Measurements from ENCODE around the gene CDC34. TPM values are rescaled to one million over a fixed set of nuclear protein-coding genes. Genes with fewer than 3 reads are reported as not detected.

Gene CDC34
- polyA plus RNA-seq, 2 of the 4 experiments (the other 2 are of a cell fraction) = 37.4 to 62.6 TPM

- 93% methylated on average over 16 of the region's 40 CpGs for WGBS (ENCODE audit: missing lambda C conversion rate)
- Histone ChIP-seq H3K9me3 (no peaks in the 10 kb centered on the region), H3K27ac (no peak overlapping the region), H3K4me2 (no peak overlapping the region), H3K4me3 (no peak overlapping the region), H3K4me1 (peaks cover 18% of the 10 kb centered on the region)
- DNase-seq (ENCODE audit: low read depth in 1 of 2, low spot score in 1 of 2) = no peak
- no peak for FAIRE-seq
- POLR2A ChIA-PET = no interaction called here
- TF ChIP-seq PBX3 (IDR thresholded peaks at IDR 0.05) = no peak
- no peak for TF ChIP-seq JUN (IDR thresholded peaks at IDR 0.05)
- no peak for TF ChIP-seq POLR2A (IDR thresholded peaks at IDR 0.05; ENCODE audit: low read length)
- TF ChIP-seq HOXB13 (CRISPR knock-in tag; IDR thresholded peaks at IDR 0.05; ENCODE audit: low read depth) = no peak
- no peak for TF ChIP-seq TP53 (CRISPR knock-in tag; IDR thresholded peaks at IDR 0.05)
- TF ChIP-seq CBX8 (IDR thresholded peaks at IDR 0.05) = no peak
- no peak for TF ChIP-seq HDAC2 (IDR thresholded peaks at IDR 0.05)
- TF ChIP-seq CEBPB (IDR thresholded peaks at IDR 0.05) = no peak
- TF ChIP-seq CHD2 (IDR thresholded peaks at IDR 0.05; ENCODE audit: low read length, partially characterized antibody) = no peak
- no peak for ATAC-seq
- CTCF ChIA-PET = no interaction called here
These were observed 7.3 kb downstream of the CDC34 start for GRCh38 chr19:538641-539428.

- peaks cover 11% of the 10 kb centered on the region for H3K4me1 ChIP-seq
- WGBS (ENCODE audit: missing lambda C conversion rate) = 82% methylated on average over 12 of the region's 30 CpGs
- no peak for FAIRE-seq
- TF ChIP-seq FOSL2 (IDR thresholded peaks at IDR 0.05) (no peak), FOSL2 (CRISPR knock-in tag; IDR thresholded peaks at IDR 0.05) (no peak), FOSB (CRISPR knock-in tag; IDR thresholded peaks at IDR 0.05) (no peak), HOXB5 (CRISPR knock-in tag; IDR thresholded peaks at IDR 0.05) (no peak), REST (IDR thresholded peaks at IDR 0.05) (no peak), PBX3 (IDR thresholded peaks at IDR 0.05) (no peak), PHF8 (IDR thresholded peaks at IDR 0.05; ENCODE audit: borderline replicate concordance, low read depth) (no peak)
- no peak overlapping the region for H3K27ac ChIP-seq
- DNase-seq (ENCODE audit: low read depth in 1 of 2, low spot score in 1 of 2) = no peak
- no peaks in the 10 kb centered on the region for H3K9me3 ChIP-seq
- POLR2A ChIA-PET = no interaction called here
- no peak for ATAC-seq
- CTCF ChIA-PET = no interaction called here
- H3K4me2 ChIP-seq = no peak overlapping the region
- no peak overlapping the region for H3K4me3 ChIP-seq
These were observed 8.0 kb downstream of the CDC34 start for GRCh38 chr19:539429-540030.

GRCh38 chr19:540867-541637 is 9.5 kb downstream of the CDC34 start:
- 94% methylated on average over 42 of the region's 51 CpGs for WGBS (ENCODE audit: missing lambda C conversion rate)
- no peaks in the 10 kb centered on the region for H3K4me1 ChIP-seq
- no peak overlapping the region for H3K27ac ChIP-seq
- FAIRE-seq (no peak), DNase-seq (ENCODE audit: low read depth in 1 of 2, low spot score in 1 of 2) (no peak), ATAC-seq (no peak)
- no peak overlapping the region for H3K4me3 ChIP-seq
- CTCF ChIA-PET = interaction anchor here (0.8 to 1.0 kb wide), 2 partner anchors 9 to 31 kb away, joined by 3 read pairs; no protein-coding TSS in a partner anchor
- POLR2A ChIA-PET = no interaction called here
- H3K9me3 ChIP-seq = no peaks in the 10 kb centered on the region
- no peak overlapping the region for H3K4me2 ChIP-seq
- no peak for TF ChIP-seq FOSB (CRISPR knock-in tag; IDR thresholded peaks at IDR 0.05)
- TF ChIP-seq KDM5A (IDR thresholded peaks at IDR 0.05) = no peak
- no peak for TF ChIP-seq NR3C1 (IDR thresholded peaks at IDR 0.05)
- TF ChIP-seq REST (IDR thresholded peaks at IDR 0.05) = no peak
- no peak for TF ChIP-seq FOXS1 (CRISPR knock-in tag; IDR thresholded peaks at IDR 0.05)
- TF ChIP-seq HOXA7 (CRISPR knock-in tag; IDR thresholded peaks at IDR 0.05) = no peak
- no peak for TF ChIP-seq ZSCAN20 (CRISPR knock-in tag; IDR thresholded peaks at IDR 0.05)
- no peak for TF ChIP-seq JUNB (IDR thresholded peaks at IDR 0.05)
- TF ChIP-seq CBX2 (IDR thresholded peaks at IDR 0.05; ENCODE audit: borderline replicate concordance, low read depth) = no peak
